T follicular helper cell (primary cell): Measurements from ENCODE around the gene MTHFSD.

Experiments used
- DNase-seq: peaks from one replicate; pipeline ENCODE4 v3.0.0-alpha.2; 2020; ENCODE audit warnings: low read depth

Gene MTHFSD

DNA sequence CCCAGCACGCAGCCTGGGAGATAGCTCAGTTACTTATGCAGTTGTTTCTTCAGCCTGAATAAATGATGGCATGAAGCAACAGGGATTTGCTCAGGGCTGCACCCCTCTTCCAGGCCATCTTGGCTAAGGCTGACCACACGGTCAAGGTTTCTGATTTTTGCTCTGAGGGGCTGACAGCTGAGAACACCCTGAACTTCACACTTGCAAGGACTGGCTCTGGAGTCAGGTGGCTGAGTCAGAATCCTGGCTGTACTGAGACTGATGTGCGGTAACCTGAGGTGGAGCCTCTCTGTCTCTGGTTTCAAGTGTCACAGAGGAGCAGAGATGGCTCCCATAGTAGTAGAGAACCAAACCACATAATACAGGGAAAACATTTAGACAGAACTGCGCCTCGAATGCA, 4.8 kb downstream of the MTHFSD start:
- DNase-seq: no peak

DNA sequence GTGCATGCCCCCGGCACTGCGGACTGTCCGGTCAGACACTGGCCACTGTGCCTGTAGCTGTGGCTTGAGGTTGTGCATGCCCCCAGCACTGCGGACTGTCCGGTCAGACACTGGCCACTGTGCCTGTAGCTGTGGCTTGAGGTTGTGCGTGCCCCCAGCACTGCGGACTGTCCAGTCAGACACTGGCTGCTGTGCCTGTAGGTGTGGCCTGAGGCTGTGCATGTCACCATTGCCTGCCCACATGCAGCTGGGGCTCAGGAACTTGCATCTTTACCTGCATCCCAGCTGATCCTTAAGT, 5.2 kb downstream of the MTHFSD start:
- no peak for DNase-seq

DNA sequence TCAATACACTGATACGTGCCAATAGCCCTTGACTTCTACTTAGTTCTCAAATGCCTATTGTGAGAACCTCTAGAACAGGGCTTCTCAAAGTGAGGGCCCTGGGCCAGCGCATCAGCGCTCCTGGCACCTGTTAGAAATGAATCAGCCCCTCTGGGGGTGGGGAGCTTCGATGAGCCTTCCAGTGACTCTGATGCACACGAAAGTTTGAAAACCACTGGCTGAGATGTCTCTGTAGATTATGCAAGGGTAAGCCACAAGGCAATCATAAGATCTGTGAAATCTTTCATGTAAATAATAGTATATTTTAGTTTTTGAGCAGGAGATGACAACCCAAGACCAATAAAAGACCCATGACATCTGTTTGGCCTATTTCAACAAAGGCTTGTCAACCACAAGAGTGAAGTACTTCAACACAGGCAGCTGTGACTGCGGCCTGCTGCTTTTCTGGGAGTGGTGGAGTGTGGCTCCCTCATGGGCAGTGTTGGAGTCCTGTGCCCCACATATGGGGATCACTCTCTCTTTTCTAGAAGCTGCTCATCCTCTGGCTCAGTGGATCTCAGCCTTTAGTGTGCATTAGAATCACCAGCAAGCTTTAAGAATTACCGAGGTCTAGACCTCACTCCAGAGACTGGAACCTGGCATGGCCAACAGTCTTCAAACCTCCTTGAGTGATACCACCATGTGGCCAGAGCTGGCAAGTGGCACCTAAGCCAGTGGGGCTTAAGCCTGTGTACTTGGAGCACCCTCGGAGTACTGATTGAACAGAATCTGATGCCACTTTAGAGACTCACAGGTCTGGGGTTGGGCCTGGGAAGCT, 5.8 kb downstream of the MTHFSD start:
- no peak for DNase-seq

DNA sequence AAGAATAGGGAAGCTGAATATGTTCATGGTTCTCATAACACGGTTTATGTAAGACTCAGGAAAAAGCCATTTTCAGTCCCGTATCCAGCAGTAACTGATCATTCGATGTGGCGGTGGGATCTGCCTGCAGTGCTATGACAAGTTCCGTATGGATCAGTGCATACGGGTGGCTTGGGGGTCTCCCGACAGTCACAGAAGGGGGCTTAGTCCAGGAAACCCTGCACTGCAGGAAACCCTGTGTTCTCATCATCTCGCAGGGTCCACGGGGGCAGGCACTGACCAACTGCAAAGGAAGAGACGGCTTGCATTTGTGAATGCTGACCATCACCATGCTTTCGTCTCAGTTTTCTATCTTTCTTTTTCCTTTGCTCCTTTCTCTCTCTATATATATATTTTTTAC, 7.7 kb downstream of the MTHFSD start:
- no peak for DNase-seq

DNA sequence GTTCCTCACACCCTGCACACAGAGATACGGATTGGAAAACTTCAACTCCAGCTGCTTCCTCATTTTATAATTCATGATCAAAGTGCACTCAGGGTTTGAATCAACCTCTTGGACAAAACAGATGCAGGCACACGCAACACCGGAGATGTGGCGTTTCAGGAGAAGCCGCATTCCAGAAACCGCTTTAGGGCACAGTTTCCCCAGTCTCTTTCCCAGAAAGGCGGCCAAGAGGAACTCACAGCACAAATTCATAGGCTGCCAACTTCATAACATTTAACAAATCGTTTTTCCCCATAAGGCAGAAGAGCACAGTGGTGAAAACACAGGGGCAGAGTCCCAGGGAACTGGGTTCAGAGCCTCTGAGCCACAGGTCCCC, 8.4 kb downstream of the MTHFSD start:
- no peak for DNase-seq

DNA sequence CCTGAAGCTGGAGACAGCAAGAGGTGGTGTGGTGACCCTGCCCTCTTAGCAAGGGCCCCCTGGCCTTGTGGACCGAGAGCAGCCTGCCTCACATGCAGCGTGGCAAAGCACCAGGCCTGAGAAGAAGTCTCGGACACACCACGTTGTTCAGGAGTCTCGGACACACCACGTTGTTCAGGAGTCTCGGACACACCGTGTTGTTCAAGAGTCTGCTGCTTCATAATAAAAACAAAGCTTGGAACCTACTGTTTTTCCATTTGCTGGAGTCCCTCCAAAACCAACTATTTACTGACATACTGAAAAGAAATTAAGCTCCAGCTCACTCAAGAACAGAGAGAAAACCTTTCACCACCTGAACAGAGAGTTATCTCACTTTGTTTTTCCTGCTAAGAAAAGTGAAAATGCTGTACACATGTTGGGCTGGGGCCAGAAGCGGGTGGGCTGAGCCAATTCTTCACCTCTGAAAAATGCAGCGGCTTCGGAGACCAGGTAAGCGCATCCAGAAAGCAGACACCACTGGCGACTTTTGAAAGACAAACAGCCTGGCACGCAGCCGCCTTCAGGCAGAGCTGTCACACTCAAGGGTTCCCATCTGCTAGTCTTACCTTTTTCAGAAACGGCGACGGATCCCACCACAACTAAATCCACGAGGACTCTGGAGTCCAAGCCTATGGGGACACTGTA, 8.9 kb downstream of the MTHFSD start:
- DNase-seq: no peak

DNA sequence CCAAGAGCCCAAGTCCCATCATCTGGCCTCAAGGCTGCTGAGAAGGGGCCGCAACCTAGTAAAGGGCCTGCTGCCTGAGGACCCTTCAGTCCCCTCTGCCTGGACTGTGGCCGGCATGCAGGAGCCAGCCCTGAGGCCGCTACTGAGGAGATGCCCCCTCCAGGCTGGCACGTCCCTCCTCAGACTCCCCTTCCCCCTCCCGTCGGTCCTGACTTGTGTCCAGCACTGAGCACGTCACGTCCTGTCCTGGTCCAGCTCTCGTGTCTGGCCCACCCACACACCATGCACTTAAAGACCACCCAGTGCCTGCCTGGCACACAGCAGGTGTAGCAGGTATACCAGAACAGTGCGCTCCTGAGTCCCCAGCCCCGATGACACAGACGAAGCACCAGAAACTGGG, 9.6 kb downstream of the MTHFSD start:
- DNase-seq: no peak

DNA sequence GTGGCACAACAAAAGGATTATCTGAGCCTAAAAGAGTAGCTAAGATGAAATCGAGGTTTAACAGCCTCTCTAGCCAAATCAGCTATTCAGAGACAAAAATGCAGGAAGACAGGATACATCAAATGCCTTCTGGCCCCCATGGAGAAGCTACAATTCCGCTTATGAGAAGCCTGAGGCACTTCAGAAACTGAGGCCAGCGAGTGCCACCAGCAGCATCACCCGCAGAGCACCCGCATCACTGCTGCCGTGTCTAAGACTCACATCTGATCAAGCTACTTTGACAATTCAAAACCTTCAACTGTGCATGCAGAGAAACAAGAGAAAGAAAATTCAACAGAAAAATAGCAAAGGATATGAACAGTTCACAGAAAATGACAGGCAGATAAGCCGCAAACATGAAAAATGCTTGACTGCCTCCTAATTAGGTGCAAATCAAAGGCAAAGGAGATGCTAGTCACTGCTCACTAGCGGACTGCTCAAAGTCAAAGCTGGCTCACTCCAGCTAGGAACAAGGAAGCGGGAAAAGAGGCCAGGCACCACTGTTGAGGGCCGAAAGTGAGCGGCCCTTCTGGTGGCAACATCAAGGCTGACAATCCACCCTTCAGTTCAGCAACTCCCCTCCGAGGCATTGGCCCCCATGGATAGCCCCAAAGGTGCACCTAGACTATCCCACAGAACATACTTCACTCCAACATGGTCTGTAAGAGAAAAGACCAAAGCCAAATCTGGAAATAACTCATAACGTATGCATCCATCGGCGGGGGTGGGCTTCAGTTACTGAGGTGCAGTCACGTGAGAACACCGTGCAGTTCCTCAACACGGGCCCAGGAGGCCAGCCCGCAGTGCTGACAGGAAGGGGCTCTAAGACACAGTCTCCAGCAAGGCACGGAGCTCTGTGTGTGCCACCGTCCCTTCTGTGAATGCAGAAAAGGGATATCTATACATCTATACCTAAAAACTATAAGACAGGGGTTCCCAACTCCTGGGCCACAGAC, 12.0 kb downstream of the MTHFSD start:
- no peak for DNase-seq

DNA sequence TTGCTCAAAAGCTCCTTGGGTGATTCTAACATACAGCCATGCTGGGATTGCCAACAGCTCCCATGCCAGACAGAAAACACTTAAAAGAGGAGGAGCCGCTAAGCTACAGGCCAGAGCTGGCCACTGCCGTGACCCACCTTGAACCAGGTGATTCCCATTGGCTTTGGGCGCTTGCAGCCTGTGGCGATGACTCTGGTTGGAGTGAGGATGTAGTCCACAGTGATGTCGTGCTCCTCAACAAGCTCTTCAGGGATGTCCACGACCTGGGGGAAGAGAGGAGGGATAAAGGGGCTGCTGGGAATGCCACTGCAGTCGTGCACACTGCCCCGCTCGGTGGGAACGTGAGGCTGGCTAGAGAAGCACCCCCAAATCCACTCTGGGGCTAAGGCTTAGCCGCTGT, 13.5 kb downstream of the MTHFSD start:
- no peak for DNase-seq

DNA sequence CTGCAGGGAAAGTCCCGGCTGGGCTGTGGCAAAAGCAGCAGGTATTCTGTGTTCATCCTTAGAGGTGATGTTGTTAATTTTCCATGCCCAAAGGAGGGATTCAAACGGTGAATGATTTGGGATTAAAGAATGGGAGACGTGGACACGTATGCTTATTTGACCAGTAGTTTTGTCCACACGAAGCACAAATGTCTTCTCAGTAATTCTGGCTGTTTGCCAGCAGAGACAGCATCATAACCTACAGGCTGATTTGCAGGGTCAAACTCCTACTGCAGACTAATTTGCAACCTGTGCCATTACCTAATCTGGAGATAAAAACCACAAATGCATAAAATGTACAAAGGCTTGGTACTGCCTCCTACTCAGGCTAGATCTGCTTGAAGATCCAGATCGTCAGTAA, 14.1 kb downstream of the MTHFSD start:
- no peak for DNase-seq

DNA sequence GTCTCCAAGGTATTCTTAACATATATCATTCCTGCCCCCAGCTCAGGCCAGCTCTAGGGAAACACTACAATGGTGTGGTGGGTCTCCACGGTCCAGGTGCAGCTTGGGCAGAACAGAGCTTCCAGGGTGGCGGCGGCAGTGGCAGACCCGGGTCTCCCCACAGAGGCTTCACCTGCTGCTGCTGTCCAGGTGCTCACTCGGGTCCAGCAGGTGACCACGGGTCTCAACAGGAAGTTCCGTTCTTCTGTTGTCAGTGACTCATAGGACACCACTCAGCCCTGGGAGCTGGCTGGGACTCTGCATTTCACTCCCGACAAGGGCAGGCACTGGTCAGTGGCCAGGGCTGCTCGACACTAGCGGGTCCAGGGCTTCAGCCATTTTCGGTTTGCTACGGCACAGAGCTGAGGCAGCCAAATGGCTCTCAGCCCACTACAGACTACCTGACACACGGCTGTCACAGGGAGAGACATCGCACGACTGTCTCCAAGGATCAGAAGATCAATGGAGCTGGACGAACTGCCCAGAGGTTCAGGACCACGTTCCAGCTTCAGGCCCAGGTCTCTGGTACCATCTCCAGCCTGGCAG, 16.7 kb downstream of the MTHFSD start:
- no peak for DNase-seq

DNA sequence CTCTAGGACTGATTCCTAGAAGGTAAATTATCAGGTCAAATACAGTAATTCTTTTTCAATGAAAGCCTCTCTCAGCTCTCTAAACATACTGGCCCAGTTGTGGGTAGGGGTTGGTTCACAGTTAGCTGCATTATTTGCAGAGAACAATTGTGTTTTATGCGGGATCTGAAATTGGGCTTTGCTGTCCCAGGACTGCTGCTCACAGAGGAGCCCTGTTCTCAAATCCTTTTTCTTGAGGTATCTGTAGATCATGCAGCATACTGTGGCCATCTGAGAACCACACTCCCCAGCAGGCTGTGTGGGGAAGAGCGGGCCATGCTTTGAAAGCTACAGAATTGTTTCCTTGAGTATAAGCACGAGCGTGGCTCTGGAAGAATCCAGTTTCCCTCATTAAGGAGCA, 17.5 kb downstream of the MTHFSD start:
- DNase-seq: no peak

DNA sequence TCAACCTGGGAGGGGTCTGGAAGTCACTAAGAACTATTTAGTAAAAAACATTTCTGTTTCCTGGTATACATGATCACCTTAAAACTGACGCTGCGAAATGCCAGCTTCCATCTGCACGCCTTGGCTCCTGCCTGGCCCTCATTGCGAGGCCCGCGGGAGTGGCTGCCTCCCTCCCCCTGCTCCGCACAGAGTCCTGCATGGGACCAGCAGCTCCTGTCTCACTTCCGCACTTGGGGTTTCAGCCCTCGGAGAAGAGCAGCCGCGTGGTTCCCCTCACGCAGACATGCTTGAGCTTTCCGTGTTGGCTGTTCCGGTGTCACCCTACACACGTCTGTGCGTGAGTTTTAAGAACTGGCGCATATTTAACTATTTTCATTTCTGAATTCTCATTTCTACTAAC, 18.4 kb downstream of the MTHFSD start:
- no peak for DNase-seq

DNA sequence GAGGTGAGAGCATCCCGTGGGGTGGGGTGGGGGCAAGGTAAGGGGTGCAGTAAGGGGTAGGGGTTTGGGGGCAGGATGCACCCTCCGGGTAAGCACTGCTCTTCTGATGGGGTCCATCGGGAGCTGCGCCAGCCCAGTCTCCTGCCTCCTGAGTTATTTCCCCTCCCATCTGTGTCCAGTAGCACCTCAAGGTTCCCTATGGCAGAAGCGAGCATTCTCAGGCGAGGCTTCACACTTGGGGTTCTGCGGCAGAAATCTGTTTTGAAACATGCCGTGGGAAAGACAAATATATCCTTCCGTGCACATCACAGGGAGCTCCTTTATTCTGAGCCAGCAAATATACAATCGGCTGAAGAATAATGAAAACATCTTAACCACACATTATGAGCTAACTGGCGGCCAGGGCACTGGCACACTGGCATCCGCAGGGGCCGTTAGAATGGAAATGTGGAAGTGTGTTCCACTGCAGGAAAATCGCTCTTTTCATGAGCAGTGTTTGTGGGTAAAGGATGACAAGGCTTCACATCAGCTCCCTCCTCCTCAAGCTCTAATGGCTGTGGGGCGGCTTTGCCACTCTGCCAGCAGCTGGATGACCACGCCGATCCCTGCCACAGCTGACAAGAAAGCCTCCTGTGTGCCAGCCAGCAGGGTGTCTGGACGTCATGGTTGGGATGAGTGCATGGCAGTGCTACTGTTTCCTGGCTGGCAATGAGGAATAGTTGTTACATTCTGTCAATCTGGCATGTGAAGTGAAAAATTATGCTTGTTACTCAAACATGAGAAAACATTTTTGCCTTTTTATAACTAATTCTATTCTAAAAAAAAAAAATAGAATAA, 20.0 kb downstream of the MTHFSD start:
- DNase-seq: no peak

DNA sequence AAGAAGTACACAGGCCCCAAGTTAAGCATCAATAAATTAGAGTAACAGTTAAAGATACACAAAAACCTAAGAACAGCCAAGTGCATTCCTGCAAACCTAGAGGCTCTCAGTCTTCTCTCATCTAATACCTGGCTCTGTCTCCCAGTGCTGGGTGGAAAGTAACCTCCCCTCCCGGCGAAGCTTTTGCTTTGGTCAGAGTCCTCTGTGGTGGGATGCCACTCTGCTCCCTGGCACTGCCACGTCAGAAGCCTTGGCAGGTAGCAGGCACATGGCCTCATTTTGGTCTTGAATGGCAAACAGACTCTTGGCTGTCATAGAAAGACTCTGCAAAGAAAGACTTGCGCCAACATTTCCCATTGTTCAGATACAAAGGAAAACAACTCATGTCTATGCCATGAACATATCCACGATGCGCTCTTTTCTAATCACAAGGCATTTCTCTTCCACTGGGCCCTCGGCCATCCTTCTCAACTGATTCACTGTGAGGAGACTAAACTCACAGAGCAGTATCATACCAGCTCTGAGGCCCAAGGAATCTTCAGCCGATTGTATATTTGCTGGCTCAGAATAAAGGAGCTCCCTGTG, 21.2 kb downstream of the MTHFSD start:
- no peak for DNase-seq

DNA sequence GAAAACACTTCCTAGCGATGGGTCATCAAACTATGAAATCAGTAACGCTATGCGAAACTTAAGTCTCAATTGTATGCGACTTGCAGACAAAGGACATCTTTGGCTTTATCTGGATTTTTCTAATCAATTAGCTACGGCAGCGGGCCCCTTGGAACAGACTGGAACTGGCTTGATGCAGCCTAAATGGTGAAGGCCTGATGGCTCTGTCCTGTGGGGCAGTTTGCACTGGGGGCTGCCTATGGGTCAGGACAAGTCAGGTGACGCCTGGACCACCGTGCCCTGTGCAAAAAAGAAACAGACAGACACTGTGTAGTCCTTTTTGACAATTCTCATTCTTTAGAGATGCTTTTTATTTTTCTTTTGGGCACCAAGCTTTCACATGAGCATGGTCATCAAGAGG, 22.0 kb downstream of the MTHFSD start:
- no peak for DNase-seq

DNA sequence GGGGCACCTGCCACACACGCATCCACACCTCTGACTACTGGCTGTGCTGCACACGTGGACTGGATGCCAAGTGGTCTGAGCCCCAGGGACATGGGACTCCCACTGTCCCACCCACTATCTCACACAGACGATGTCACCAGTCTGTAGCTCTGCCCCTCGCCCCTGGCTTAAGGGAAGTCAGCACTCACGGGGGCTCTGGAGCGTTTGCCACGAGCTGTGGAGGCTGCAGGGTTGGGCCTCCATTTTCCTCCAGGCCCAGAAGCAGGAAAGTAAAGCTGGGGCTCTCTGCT, 22.6 kb downstream of the MTHFSD start:
- no peak for DNase-seq

DNA sequence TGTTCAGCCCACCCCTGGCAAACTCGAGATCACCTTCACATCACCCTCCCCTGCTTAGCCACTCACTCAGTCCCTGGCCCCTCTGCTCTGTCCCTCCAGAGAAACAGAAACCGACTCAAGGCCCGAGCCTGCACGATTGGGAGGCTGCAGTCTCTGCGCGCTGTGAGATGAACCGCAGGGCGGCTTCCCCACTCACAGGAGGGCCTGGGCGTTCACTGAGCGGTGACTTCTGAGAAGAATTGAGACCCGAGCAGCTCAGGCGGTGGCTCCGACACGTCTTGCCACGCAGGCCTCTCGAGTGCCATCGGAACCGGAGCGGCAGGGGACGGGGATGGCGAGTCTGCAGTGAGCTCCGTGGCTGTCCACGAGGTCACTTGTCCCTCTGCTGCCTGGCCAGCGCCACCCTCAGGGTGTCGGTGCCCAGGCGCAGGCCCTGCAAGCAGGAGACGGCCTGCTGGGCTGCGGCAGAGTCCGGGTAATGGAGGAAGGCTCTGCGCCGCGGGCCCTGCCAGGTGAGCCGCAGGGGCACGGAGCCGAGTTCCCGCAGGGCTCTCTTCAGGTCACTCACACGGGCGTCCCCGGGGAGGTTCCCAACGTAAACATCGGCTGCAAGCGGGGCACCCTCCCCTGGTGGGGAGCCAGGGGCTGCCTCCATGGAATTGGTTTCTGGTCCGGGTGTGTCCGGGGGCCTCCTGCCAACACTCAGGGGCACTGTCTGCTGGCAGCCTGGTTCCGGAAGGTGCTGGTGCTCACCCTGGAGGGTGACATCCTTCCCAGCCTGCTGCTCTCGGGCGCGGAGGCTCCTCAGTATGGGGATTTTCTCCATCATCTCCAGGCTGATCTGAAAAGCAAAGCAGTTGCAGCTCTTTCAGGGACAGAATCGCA, 23.2 kb downstream of the MTHFSD start:
- DNase-seq: no peak

DNA sequence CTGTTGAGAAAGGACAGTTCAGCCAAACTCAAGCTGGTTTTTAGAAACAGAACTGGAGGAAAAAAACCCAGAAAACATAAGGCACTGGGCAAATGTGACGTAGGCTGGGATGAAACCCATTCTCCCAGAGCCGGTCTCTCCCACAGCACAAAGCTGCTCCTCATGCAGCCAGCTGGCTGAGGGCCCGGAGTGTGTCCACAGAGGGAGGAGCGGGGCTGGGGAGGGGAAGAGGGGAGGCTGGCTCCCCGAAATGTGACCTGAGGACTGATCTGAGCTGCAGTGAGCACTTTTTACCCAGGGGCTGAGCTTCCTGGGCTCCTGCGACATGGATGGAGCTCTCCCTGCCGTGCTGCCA, 23.9 kb downstream of the MTHFSD start:
- DNase-seq: no peak
